Esophagus muscularis mucosa (tissue), 3 donors: ENCODE data around the gene ANGPTL1.

Source experiments
- CTCF ChIP-seq, 3 experiments: fragments of 200-600 bp in 2 of 3; fragments of 450-650 bp in 1 of 3; sonication (generic) in 2 of 3; IDR thresholded peaks; one replicate each; pipeline ENCODE4 v1.5.1; 2017 to 2019; ENCODE audit warnings: antibody characterized with exemption in 3 of 3, mild to moderate bottlenecking in 2 of 3, moderate library complexity in 1 of 3
- POLR2A ChIP-seq: fragments of 450-650 bp; IDR thresholded peaks from one replicate; pipeline ENCODE4 v1.6.1; 2017; ENCODE audit warnings: antibody characterized with exemption, moderate library complexity, mild to moderate bottlenecking, low read depth

GRCh38 chr1:178912597-178912996 lies 41.7 kb upstream of the ANGPTL1 start:
- no peak for TF ChIP-seq CTCF (IDR thresholded peaks at IDR 0.05)
- no peak for TF ChIP-seq POLR2A
